DMS 273 (cell line): ENCODE results near the gene IGF2R.

ENCODE experiments used
- DNase-seq: peaks from one replicate; lab custom pipeline; 2025; ENCODE audit not compliant: unreplicated experiment; lab: John Stamatoyannopoulos, UW

IGF2R gene

GRCh38 chr6:160022793-160023192 lies 53.9 kb downstream of the IGF2R start:
- no peak for DNase-seq

- no peak for DNase-seq
Observed at GRCh38 chr6:160024152-160024551, 55.3 kb downstream of the IGF2R start.

- no peak for DNase-seq
Observed at GRCh38 chr6:160027076-160027475, 58.2 kb downstream of the IGF2R start.

GRCh38 chr6:160027931-160028330 lies 59.0 kb downstream of the IGF2R start:
- no peak for DNase-seq

- DNase-seq = no peak
Observed at GRCh38 chr6:160028487-160029275, 59.8 kb downstream of the IGF2R start.

GRCh38 chr6:160029525-160029924 lies 60.6 kb downstream of the IGF2R start:
- no peak for DNase-seq

GRCh38 chr6:160030103-160030502 lies 61.2 kb downstream of the IGF2R start:
- DNase-seq = peak; percentile 48

- DNase-seq = no peak
Observed at GRCh38 chr6:160031442-160031841, 62.6 kb downstream of the IGF2R start.

GRCh38 chr6:160031871-160032270 lies 63.0 kb downstream of the IGF2R start:
- DNase-seq = no peak

GRCh38 chr6:160032538-160032937 lies 63.7 kb downstream of the IGF2R start:
- no peak for DNase-seq

GRCh38 chr6:160034036-160034930 lies 65.4 kb downstream of the IGF2R start:
- no peak for DNase-seq

GRCh38 chr6:160035241-160035640 lies 66.4 kb downstream of the IGF2R start:
- DNase-seq = no peak

GRCh38 chr6:160035693-160036330 lies 66.9 kb downstream of the IGF2R start:
- DNase-seq = no peak

- no peak for DNase-seq
Observed at GRCh38 chr6:160036331-160036695, 67.4 kb downstream of the IGF2R start.

- DNase-seq = no peak
Observed at GRCh38 chr6:160036790-160037206, 67.9 kb downstream of the IGF2R start.

GRCh38 chr6:160038479-160038878 lies 69.6 kb downstream of the IGF2R start:
- DNase-seq = no peak

GRCh38 chr6:160039441-160039840 lies 70.6 kb downstream of the IGF2R start:
- no peak for DNase-seq

GRCh38 chr6:160040055-160040454 lies 71.2 kb downstream of the IGF2R start:
- DNase-seq = no peak

- DNase-seq = no peak
Observed at GRCh38 chr6:160040527-160041264, 71.8 kb downstream of the IGF2R start.

- peak; percentile 41 for DNase-seq
Observed at GRCh38 chr6:160041608-160042007, 72.7 kb downstream of the IGF2R start.
